HS-5 (cell line): ENCODE measurements around the gene NEAT1.
"Not testable (repeated sequence)": the region's sequence is repeated elsewhere in the genome, so short reads cannot be mapped to it uniquely, and the experiment has no call there.

ENCODE experiments used
- DNase-seq: peaks from one replicate; pipeline ENCODE4 v3.0.0-alpha.2; 2012; ENCODE audit warnings: low read depth

NEAT1 gene

DNA sequence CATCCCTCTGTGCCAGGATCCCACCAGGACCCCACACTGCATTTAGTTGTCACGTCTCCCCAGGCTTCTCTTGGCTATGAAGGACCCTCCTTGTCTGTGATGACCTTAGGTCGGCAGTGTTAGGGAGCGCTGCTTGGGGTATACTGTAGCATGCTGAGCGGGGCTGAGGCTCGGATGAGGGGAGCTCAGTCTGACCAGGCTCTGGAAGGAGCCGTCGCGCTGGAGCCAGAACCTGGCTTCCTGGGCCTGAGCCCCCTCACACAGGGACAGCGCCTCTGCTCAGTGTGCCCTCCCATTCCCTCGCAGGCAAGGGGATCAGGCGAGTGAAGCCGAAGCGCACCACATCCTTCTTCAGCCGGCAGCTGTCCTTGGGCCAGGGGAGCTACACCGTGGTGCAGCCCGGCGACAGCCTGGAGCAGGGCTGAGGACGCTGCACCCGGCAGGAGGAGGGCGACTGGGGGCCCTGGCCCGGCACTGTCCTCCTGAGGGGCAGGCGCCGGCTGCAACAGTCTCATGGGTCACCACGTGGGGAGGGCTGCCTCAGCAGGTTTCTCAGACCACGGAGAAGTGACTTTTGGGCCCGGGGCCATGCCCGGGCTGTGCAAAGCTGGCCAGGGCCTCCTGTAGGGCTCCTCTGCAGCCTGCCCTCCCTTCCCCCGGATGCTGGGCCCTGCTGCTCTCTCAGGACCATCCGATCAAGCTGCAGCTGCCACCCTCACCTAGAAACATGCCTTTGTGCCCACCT, 11.5 kb upstream of the NEAT1 start:
- no peak for DNase-seq

DNA sequence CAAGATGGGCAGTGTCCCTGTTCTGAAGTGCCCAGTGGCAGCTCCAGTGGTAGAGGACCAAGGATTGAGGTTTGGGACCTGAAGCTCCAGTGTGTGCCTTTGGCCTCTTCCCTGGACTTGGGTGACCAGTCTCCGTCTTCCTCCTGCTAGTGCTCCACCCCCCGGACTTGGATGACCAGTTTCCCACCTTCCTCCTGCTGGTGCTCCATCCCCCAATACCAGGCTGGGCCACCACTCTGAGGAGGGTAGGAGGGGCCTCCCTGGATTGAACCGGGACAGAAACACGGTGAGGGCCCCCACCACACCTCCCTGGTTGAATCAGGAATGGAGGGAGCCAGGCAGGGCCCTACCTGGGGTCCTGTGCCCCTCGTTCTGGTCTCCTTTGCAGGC, 10.9 kb upstream of the NEAT1 start:
- DNase-seq: no peak

DNA sequence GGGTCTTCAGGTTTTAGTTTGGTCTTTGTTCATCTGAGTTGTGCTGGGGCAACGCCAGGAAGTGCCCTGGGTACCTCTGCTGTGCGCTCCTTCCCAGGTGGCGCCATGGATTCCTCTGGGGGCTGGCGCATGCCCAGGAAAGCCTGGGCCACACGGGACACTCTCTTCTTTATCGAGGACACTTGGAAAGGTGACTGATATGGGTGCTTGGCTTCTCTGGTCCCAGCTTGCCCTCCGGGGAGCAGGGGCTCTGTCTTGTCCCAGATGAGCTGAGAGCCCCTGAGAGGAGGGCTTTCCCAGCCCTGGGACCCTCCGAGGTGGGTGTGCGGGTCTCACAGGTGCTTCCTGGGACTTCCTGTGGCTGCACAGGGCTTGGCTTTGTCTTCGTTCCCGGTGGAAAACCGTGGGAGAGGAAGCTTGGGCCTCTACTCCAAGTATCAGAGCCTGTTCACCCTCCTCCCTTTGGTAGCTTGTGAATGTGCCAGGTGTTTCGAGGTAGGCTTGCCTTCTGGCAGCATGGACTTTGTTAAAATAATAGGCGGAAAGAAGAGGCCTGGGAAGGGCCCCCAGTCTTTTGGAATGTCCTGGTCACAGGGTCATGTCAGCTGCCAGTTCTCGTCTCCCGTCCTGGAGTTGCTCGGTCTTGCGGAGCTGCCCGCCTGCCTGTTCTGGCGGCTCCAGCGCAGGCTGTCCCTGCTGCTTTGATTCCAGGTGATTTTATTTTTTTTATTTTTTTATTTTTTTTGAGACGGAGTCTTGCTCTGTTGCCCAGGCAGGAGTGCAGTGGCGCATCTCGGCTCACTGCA, 10.1 kb upstream of the NEAT1 start:
- DNase-seq: no peak

DNA sequence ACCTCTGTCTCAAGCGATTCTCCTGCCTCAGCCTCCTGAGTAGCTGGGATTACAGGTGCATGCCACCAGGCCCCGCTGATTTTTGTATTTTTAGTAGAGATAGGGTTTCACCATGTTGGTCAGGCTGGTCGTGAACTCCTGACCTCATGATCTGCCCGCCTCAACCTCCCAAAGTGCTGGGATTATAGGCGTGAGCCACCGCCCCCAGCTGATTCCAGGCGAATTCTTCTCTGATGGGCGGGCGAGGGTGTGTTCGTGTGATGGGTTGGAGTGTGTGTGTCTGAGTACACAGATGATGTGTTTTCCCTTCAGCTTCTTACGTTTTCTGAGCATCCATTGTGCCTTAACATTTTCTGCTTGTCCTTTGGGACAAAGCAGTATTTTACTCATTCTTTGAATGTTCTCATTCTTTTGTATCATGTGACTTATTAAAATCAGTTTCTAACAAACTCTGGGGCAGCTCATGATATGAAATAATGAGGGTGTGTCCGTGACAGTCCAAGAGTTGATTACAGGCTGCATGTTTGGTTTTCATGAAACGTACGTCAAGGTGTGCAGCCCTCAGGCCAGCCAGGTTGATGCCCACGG, 9.4 kb upstream of the NEAT1 start:
- DNase-seq: not testable (repeated sequence)

DNA sequence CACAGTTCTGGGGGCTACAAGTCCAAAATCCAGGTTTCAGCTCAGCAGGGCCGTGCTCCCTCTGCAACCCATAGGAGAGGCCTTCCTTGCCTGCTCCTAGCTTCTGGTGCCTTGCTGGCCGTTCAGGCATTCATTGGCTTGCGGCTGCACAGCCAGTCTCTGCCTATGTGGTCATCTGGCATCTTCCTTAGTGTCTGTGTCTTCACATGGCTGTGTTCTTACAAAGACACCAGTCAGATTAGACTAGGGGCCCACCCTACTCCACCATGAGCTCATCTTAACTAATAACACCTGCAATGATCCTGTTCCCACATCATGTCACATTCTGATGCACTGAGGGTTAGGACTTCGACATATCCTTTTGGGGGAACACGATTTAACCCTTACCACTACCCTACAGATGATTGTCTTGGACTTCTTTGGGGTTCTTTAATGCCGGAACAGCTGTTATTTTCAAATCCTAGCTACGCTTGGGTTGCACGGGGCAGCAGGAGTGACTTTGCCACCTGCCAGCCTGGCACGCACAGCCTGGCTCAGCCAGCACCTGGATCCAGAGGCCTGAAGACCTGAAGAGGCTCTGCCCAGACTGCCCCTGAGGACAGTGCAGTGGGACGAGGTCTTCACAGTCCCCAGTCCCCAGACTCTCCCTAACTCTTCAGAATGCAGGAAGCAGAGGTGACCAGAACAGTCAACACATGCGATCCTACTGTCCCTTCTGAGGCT, 7.7 kb upstream of the NEAT1 start:
- DNase-seq: no peak

DNA sequence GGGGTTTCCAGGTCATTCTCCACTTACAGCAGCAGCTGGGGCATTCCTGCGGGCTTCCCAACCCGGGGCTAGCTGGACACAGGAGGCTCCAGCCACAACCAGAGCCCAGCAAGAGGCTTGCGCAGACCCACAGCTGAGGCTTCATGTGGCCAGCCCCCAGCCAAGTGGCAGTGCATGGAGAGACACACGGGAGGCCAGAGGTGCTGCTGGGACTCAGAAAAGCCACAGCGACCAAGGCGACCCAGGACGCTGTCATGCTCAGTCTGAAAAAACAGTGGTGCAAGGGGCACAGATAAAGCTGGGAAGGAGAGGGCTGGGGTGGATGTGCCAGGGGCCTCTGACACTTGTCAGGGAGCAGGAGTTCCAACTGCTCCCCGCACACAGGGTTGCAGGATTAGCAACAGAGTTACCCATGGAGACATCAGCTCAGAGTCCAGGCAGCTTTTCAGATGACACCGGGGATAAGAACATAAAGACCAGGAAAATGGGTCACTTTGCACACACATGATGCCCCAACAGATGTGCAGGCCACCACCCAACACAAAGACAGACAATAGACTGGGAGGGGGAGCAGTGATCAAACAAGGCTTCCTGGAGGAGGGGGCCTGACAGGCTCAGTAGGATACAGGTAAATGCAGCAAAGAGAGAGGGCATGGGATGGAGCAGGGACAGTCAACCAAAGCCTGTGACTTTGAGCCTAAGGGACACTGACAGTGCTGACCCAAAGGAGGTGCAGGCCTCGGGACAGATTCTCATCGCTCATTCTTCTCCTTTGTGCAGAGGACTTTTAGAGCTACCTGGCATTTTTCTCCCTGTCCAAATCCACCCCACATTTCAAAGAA, 6.9 kb upstream of the NEAT1 start:
- no peak for DNase-seq

DNA sequence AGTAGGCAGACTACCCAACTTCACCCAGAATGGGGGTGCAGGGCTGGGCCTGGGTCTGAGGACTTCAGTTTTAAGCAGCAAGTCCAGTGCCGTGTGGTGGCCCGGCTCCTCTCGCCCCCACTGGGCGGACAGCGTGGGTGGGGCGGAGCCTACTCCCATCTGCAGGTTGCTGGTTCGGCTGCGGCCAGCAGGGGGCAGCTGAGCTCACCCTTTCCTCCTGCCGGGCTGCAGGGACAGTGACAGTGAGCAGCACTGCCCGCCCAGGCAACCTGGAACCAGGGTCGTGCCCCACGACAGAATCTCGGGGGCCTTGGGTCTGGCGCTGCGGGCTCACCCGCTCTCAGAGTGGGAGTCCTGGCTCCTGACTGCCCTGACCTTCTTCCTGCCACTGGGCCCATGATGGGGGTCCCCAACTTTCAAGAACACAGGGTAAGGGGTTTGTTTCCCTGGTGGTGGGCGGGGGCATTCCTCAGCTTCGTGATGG, 6.2 kb upstream of the NEAT1 start:
- DNase-seq: peak; percentile 35

DNA sequence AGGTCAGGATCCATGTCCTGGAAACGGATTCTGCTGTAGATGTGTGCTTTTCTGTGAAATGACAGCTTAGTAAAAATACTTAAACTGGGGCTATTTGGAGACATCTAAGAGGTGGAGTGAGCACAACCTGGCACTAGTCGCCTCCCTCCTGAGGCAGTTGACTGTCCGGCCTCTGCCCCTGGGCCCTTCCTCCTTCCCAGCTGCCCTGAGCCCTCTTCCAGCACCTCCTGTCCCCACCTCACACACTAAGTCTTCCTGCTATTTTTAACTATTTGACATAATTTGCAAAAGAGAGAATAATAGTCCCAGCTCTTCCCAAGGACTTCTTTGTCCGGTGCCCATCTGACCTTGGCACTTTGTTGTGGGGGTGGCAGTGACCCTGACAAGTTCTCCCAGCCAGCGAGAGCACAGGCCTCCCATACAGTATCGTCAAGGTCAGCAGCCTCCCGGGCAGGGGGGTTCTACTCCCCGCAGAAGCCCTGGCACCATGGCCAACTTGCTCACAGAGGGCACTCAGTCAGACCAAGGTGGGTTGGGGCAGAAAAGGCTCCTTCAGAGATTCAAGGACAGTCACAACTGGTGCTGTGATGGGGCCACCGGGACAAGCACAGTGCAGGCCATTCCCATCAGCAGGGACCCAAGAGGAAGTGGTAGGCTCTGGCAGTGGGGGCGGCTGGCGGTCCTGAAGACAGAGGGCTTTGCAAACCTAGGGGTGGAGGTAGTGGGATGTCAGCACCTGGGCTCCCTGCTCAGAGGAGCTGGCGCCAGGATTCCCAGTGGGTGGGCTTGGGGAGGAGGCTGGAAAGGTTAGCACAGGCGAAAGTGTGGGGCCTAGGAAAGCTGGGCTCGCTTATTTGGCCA, 5.5 kb upstream of the NEAT1 start:
- no peak for DNase-seq

DNA sequence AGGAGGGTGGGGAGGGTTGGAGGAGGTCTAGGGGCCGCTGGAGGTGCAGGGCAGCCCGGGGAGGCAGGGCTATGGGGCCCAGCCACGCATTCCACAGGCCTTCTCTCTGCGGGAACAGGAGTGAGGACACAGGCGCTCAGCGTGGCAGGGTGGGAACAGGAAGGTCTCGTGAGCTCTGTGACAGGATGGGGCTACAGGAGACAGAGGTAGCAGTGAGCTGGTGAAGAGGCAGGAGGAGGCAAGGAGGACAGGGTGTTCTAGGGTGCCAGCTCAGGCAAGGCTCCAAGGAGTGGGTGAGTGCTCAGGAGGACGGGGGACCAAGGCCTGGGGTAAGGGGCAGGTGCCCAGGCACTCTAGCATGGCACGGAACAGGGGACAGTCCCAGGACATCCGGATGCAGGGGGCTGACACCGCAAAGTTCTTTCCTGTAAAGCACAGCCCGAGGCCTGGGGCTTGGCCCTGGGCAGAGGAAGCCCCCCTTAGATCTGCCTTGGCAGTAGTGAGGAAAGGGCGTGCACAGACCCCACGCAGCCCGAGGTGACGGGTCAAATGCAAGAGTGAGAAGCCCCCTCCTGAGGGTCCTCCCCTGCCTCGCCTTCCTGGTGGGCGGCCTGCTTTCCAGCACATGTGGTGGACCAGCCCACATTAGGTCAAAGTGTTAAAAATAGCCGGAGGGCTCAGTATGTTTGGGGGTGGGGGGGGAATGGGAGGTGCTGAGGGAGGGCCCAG, 4.7 kb upstream of the NEAT1 start:
- DNase-seq: no peak

DNA sequence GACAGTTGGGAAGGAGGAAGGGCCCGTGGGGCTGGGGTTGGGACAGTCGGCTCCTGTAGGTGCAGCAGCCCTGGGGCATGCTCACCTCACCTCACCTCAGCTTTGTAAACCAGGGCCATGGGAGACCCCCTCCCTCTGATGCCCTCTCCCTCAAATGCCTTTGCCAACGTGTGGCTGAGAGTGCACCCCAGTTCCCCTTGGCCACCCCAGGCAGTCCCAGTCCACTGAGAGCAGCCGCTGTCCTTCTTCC, 4.2 kb upstream of the NEAT1 start:
- no peak for DNase-seq

DNA sequence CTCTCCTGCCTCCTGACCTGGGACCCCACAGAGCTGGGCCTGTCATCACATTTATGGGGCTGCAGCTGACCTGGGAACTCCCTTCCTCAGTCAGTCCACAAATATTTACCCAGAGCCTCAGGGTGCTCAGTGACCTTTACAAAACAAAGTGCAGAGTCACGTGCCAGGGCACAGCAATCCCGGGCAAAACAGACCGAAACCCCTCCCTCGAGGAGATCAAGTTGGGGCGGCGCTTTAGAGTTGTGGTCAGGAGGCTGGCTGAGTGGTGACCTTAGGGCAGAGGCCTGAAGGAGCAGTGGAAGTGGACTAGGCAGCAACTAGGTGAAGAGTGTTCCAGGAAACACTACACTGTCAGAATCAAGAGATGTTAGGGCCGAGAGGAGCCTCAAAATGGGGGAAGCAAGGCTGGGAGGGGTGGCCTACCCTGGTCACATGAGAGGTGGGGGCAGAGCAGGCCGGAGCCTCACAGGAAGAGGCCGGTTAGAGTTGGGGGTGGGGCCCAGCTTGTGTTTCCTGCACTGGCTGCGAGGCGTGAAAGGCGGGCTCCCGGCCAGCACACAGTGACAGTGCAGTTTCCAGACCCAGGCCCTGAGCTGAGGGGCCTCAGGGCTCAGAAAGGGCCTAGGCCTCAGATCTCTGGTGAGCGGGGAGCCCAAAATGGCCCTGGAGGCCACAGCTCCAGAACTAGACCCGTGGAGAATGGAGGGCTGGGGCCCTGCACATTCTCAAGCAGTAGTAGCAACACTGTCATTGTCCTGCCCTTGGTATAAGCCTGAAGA, 3.7 kb upstream of the NEAT1 start:
- DNase-seq: peak; percentile 95

DNA sequence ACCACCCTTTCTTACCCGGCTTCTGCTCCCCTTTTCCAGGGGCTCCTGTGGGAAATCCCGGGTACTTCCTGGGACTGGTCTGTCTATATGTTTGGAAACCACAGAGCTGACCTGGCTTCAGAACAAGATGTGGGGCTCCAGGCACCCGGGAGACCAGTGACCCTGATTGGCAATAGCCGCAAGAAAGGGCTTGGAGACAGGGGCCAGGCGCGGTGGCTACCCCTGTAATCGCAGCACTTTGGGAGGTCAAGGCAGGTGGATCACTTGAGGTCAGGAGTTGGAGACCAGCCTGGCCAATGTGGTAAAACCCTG, 3.2 kb upstream of the NEAT1 start:
- DNase-seq: no peak

DNA sequence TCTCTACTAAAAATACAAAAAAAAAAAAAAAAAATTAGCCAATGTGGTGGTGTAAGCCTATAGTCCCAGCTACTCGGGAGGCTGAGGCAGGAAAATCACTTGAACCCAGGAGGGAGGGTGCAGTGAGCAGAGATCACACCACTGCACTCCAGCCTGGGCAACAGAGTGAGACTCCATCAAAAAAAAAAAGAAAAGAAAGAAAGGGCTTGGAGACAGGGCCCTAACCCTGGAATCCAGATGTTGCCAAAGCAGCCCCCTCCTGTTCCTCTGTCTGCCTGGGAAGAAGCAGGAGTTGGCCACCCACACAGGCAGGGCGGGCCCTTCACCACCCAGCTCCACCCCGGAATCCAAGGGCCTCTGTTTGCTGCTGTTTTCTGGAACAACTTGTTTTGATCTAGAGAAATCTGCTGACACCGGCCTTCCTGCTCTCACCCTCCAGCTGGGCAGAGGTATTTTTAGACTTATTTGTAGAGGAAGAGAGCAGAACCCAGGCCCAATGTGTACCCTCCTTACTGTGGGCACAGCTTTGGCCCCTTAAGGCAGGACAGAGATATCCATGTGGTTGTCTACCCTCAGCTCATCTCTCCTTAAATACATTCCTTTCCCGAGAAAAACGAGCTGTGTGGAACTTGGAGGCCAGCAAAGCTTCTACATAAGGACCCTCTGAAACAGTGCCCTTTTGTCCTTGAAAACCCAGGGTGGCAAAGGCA, 2.7 kb upstream of the NEAT1 start:
- peak; percentile 60 for DNase-seq

DNA sequence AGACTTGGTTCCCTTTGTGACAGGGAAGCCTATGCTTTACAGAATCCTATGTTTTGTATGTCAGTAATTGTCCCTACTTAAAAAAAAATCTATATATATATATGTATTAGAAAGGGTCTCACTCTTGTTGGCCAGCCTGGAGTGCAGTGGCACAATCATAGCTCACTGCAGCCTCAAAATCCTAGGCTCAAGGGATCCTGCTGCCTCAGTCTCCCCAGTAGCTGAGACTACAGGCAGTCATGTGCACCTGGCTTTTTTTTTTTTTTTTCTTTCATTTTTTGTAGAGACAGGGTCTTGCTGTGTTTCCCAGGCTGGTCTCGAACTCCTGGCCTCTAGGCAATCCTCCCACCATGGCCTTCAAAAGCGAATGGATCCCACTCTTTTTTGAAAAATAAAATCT, 2.1 kb upstream of the NEAT1 start:
- DNase-seq: no peak

DNA sequence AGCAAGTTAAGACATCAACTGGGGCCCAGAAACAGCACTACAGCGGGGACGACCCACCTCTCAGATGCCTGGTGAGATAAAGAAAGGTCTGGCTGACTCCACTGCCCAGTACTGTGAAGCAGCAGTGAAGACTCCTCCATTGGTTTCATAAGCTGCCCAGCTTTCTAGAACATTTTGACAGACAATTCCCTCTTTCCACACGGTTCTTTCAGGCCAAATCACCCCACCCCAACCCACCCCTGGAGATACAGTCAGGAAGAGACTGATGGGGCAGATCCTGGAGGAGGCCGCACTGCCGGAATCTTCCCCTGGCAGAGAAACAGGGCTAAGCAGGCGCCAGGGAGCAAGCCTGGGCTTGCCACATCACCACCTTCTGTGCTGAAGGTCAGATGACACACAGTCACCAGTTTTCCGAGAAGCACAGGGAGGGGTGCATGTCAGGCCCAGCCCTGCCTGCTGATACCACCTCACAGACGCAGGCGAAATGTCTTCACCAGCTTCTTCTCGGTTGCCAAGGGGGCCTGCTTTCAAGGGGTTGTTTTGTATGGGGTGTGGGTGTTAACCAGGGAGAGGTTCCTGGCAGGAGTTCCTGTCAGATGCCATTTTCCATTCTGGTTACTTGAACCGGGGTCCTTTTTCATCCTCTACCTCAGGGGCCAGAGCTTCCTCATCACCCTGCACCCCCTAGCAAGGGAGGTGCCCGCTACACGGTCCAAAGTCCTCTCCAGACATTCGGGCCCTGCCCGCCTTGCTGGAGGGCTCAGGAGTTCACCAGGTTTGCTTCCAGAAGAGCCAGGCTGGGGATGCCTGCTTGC, 1.4 kb upstream of the NEAT1 start:
- peak; percentile 96 for DNase-seq

DNA sequence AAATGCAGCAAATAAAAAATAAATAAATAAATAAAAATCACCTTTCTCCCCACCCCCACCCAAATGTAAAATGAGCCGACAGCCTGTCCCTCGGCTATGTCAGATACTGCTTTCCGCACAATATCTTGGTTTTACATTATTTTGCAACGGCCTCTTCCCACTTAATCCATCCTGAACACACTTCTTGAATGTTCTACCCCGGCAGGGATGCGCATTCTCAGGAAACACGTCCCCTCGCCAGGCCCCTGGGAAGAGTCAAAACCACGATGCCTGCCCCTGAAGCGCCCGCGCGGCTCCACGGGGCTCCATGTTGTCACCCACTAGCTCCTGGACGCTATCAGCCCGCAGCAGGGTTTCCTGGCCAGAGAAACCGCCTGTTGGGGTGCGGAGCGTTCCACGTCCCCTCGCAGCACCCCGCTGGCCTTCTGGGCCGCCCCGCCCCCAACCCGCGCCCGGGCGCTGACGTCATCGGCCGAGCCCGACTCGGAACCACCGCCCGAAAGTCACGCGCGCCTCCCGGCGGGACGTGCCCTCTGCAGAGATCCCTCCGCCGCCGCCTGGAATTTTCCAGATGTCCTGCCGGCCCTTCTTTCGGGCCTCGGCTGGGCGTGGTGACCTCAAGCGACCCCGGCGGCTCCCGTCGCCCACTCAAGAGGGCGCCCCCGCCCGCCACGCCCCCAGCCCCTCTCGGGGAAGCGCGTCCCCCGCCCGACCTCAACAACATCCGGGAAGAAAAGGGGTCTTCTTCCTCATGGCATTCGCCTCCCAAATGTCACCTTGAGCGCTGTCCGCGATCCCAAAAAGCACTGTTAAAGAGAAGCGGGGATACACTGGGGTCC, 585 bp upstream of the NEAT1 start:
- DNase-seq: peak; percentile 85
